GM12891 (cell line): Measurements from ENCODE around the gene PLAA.

ENCODE experiments used
- DNase-seq: peaks from one replicate; pipeline ENCODE4 v3.0.0; 2011; ENCODE audit warnings: low spot score; ENCODE audit not compliant: insufficient read length
- FAIRE-seq: peaks from 2 replicates; lab custom pipeline; 2011; peaks lifted over from hg19 to GRCh38; lab: Jason Lieb, UNC
- PAX5 ChIP-seq: IDR thresholded peaks from 2 replicates; pipeline ENCODE4 v1.6.1; 2011; ENCODE audit warnings: low read length, moderate library complexity, mild to moderate bottlenecking; ENCODE audit not compliant: insufficient read depth, severe bottlenecking
- POLR2A ChIP-seq: IDR thresholded peaks from 2 replicates; pipeline ENCODE4 v1.6.1; 2011; ENCODE audit warnings: low read depth, low read length, control low read depth
- POLR2AphosphoS5 ChIP-seq: IDR thresholded peaks from 2 replicates; pipeline ENCODE4 v1.6.1; 2011; ENCODE audit warnings: low read depth, low read length, control low read depth
- POU2F2 ChIP-seq: IDR thresholded peaks from 2 replicates; pipeline ENCODE4 v1.6.1; 2011; ENCODE audit warnings: low read depth, mild to moderate bottlenecking, control low read depth, low read length, moderate library complexity
- SPI1 ChIP-seq: IDR thresholded peaks from 2 replicates; pipeline ENCODE4 v1.6.1; 2011; ENCODE audit warnings: low read depth, low read length, control low read depth
- TAF1 ChIP-seq: IDR thresholded peaks from 2 replicates; pipeline ENCODE4 v1.6.1; 2011; ENCODE audit warnings: low read depth, low read length, control low read depth

Gene PLAA

DNA sequence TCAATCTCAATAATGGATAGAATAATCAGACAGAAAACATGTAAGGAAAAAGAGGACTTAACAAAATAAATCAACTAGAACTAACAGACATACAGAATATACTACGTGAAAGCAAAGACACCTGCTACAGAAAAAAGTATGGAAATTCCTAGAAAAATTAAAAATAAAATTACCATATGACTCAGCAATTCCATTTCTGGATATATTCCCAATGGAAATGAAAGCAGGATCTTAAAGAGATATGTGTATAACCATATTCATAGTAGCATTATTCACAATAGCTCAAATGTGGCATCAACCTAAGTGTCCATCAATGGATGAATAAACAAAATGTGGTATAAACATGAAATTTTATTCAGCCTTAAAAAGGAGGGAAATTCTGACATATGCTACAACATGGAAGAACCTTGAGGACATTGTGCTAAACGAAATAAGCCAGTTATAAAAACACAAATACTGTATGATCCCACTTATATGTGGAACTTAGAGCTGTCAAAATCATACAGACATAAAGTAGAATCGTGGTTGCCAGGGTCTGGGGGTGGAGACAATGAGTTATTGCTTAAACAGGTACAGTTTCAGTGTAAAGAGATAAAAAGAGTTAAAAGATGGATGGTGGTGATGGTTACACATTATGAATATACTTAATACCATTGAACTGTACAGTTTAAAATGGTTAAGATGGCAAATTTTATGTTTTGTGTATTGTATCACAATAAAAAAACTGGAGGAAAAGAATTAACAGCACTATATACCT lies 6.9 kb downstream of the PLAA start:
- no peak for FAIRE-seq
- TF ChIP-seq TAF1 (no peak), POLR2A (no peak), PAX5 (no peak), POLR2AphosphoS5 (no peak), POU2F2 (no peak), SPI1 (no peak)
- DNase-seq = no peak

DNA sequence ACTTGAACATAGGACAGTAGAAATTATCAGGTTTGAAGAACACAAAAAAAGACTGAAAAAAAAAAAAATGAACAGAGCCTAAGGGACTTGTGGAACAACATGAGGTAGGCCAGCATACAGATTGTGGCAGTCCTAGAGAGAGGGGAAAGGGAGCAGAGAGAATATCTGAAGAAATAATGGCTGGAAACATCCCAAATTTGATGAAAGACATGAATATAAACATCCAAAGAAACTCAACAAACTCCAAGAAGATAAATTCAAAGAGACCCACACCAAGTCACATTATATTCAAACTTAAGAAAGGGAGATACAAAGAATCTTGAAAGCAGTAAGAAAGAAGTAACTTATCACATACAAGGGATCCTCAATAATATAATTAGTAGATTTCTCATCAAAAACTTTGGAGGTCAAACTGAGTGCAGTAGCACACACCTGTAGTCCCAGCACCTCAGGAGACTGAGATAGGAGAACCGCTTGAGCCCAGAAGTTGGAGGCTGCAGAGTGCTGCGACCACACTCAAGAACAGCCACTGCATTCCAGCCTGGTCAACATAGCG lies 9.1 kb downstream of the PLAA start:
- FAIRE-seq = no peak
- no peak for DNase-seq
- TF ChIP-seq SPI1 = no peak
- TF ChIP-seq TAF1 = no peak
- no peak for TF ChIP-seq POLR2A
- no peak for TF ChIP-seq POU2F2
- no peak for TF ChIP-seq POLR2AphosphoS5
- TF ChIP-seq PAX5 = no peak

DNA sequence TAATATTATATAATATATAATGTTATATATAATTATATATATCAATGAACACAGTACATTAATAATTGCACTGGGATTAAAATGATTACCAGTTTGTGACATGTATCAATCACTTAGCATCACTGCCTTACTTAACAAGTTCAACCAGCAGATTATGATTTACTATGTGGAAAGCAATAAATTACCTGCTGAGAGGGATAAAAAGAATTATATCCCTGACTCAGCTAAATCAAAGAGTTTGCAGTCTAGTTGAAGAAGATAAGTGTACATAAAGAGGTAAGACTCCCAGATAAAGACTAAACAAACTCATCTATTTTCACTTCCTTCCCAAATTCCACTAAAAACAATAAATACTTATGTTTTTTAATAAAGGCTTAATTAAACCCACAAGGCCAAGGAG lies 11.2 kb downstream of the PLAA start:
- TF ChIP-seq POLR2AphosphoS5 (no peak), TAF1 (no peak), POU2F2 (no peak), SPI1 (no peak), PAX5 (no peak), POLR2A (no peak)
- no peak for FAIRE-seq
- no peak for DNase-seq

DNA sequence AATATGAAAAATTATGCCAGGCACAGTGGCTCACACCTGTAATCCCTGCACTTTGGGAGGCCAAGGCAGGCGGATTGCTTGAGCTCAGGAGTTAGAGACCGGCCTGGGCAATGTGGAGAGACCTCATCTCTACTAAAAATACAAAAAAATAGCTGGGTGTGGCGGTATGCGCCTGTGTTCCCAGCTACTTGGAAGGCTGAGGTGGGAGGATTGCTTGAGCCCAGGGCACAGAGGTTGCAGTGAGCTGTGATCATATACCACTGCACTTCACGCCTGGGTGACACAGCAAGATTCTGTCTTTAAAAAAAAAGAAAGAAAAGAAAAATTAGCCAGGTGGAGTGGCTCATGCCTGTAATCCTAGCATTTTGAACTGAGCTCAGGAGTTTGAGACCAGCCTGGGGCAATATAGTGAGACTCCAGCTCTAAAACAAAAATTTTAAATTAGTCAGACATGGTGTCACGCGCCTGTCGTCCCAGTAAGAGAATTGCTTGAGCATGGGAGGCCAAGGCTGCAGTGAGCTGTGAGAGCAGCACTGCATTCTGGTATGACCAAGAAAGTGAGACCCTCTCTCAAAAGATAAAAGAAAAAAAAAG lies 18.0 kb downstream of the PLAA start:
- DNase-seq (no peak), FAIRE-seq (no peak)
- TF ChIP-seq POU2F2 (no peak), POLR2A (no peak), SPI1 (no peak), TAF1 (no peak), POLR2AphosphoS5 (no peak), PAX5 (no peak)

DNA sequence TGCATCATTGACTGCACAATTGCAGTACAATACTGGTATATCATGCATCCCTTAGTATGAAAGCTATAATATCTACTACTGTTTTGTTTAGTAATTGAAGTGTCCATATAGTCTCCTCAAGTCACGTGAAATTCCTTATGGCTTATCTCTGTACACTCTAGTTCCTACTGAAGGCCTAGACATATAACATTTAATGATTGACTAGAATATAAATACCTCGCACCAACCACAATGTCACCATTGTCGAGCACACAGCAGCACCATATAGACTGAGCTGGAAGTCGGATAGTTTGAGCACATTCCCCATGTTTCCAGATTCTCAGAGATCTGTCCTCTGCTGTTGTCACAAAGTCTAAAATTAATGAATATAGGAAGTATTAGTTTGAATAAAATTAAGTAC lies 21.4 kb downstream of the PLAA start:
- FAIRE-seq = no peak
- no peak for DNase-seq
- no peak for TF ChIP-seq TAF1

DNA sequence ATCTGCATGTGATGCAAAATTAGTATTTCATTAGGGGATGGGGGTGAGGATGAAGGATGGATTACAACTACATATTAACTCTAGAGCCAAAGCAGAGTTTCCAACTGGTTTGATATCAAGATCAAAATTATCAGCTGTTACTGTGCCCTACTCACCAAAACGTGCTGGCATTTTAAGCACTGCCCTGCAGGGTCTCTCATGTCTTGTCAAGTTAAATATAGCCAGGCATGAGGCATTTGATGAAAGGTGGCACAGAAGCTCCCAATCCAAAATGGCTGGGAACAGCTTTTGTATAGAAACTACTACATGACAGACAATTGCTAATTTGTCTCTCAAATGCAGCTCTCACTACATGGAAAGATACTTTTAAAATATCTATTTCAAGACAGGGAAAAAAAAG lies 27.3 kb downstream of the PLAA start:
- FAIRE-seq (no peak), DNase-seq (no peak)
- TF ChIP-seq TAF1 = no peak
- no peak for TF ChIP-seq POLR2AphosphoS5
- TF ChIP-seq POLR2A = no peak
- no peak for TF ChIP-seq POU2F2
- TF ChIP-seq PAX5 = no peak
- no peak for TF ChIP-seq SPI1

DNA sequence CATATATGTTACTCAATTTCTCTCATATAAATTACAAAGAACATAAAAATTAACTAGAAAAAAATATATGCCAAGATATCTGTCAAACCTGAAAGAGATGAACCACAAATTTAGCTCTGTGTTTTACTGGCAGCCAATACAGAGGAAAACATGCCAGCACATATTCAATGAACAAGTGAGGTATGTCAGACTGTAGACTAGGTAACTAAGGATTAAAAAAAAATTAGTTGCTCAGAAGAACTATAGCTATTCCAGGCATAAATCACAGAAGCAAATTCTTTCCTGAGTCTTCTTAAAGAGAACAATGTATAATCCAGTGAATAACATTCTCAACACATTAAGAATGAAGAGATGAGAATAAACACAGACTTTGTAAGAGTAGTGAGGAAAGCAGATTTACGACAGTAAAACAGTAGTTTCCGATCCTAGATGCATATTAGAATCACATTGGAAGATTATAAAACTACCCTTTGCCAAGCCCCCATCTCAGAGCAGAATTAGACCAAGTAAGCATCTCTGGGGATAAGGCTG lies 33.8 kb downstream of the PLAA start:
- DNase-seq (no peak), FAIRE-seq (no peak)
- TF ChIP-seq POLR2A (no peak), POLR2AphosphoS5 (no peak), POU2F2 (no peak), SPI1 (no peak), PAX5 (no peak), TAF1 (no peak)

DNA sequence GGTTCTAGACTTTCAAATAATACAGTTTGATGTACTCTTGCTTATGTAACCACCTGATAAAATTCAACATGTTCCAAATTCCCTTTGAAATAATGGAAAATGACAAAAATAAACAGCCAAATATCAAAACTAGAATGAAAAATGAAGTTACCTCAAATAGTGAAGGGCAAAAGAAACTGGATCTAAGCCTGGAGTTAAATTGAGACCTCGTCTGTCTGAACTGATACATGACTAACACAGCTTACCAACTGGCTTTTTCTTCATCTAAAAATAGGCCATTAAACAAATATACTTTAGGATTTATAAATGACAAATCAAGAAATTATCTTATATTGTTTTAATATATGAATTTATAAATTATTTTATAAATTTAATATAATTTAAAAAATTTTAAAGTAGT lies 42.4 kb downstream of the PLAA start:
- DNase-seq (no peak), FAIRE-seq (no peak)
- no peak for TF ChIP-seq POU2F2
- no peak for TF ChIP-seq POLR2AphosphoS5
- TF ChIP-seq SPI1 = no peak
- no peak for TF ChIP-seq POLR2A
- TF ChIP-seq PAX5 = no peak
- TF ChIP-seq TAF1 = no peak

DNA sequence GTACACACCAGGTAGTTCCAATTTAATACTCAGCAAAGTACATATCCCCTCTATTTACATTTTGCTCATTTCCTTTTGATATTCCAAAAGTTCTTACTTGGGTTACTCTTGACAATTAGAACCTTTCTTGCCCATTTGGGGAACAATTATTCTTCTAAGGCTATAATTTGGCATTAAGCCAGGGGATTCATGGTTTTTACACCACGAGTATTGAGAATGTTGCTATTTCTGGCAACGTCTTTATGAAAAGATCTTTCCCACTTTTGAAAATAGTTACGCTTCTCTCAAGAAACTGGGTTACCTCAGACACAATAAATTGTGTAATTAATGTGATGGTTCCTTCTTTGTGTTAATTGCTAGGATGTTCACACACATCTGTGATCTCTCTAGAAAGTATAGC lies 43.0 kb downstream of the PLAA start:
- FAIRE-seq (no peak), DNase-seq (no peak)
- TF ChIP-seq POLR2A (no peak), POLR2AphosphoS5 (no peak), POU2F2 (no peak), PAX5 (no peak), TAF1 (no peak), SPI1 (no peak)
